Loucy (cell line): Measurements from ENCODE around the gene MUC5AC.

Experiments
- EZH2phosphoT487 ChIP-seq: fragments of 200-600 bp; IDR thresholded peaks from 2 replicates; pipeline ENCODE4 v1.6.1; 2018; ENCODE audit warnings: antibody characterized with exemption, mild to moderate bottlenecking, moderate library complexity, borderline replicate concordance
- TF ChIP-seq, protein P1 (sequence below): fragments of 200-600 bp; sonication (generic); conservative IDR thresholded peaks from 2 replicates; pipeline ENCODE4 v1.5.1; 2014; ENCODE audit warnings: mild to moderate bottlenecking, antibody characterized with exemption, low read length

DNA sequence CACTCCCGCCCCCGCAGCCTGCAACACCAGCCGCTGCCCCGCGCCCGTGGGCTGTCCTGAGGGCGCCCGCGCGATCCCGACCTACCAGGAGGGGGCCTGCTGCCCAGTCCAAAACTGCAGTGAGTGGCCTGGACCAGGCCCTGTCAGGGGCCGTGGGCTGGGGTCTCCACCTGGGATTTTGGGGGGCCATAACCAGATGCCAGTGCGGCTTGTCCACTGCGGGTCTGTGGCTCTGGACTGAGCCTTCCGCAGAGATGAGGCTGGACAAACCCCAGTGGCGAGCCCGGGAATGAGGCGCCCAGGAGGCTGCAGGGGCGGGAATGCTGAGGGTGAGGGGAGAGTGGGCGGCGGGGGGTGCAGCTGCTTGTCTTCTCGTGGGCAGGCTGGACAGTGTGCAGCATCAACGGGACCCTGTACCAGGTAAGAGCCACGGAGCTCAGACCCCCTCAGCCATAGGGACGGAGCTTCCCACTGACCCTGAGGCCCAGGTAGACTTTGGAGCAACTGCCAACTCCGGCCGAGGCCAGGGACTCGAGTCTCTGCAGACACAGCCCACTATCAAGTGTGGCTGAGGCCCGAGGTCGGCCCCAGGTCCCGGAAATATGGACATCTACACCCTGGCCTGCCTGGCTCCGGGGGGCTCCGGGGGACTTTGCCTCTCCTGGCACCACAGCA is 40.3 kb downstream of the MUC5AC start:
- TF ChIP-seq, protein P1, sequence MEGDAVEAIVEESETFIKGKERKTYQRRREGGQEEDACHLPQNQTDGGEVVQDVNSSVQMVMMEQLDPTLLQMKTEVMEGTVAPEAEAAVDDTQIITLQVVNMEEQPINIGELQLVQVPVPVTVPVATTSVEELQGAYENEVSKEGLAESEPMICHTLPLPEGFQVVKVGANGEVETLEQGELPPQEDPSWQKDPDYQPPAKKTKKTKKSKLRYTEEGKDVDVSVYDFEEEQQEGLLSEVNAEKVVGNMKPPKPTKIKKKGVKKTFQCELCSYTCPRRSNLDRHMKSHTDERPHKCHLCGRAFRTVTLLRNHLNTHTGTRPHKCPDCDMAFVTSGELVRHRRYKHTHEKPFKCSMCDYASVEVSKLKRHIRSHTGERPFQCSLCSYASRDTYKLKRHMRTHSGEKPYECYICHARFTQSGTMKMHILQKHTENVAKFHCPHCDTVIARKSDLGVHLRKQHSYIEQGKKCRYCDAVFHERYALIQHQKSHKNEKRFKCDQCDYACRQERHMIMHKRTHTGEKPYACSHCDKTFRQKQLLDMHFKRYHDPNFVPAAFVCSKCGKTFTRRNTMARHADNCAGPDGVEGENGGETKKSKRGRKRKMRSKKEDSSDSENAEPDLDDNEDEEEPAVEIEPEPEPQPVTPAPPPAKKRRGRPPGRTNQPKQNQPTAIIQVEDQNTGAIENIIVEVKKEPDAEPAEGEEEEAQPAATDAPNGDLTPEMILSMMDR, result no peak
- no peak for TF ChIP-seq EZH2phosphoT487
